ENCODE data around the gene EPS15.

EPS15 gene

DNA sequence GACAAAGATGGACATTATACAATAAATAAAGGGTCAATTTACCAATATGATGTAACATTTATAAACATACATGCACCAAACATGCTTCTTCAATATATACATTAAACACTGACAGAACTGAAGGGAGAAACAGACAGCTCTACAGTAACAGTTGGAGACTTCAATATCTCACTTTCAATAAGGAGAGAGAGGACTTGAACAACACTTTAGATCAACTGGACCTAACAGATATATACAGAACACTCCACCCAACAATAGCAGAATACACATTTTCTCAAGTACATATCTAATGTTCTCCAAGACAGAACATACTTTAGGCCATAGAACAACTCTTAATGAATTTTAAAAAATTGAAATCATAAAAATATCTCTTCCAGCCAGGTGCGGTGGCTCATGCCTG, 138.1 kb downstream of the EPS15 start:
- Histone ChIP-seq H3K4me1 (ENCODE audit: control insufficient read depth, insufficient read depth, low read length, unreplicated experiment) (no peaks in the 10 kb centered on the region), H3K27me3 (ENCODE audit: insufficient read depth, low read length) (no peaks in the 10 kb centered on the region), H3K4me3 (ENCODE audit: low read depth, low read length) (no peak overlapping the region), H3K79me2 (ENCODE audit: control insufficient read depth, insufficient read depth, low read length, unreplicated experiment) (no peaks in the 10 kb centered on the region), H3K36me3 (ENCODE audit: insufficient read depth, low read length) (peaks cover 22% of the 10 kb centered on the region), H2AFZ (ENCODE audit: low read length, unreplicated experiment) (no peak overlapping the region), H3K27ac (ENCODE audit: low read depth, low read length) (no peak overlapping the region)

DNA sequence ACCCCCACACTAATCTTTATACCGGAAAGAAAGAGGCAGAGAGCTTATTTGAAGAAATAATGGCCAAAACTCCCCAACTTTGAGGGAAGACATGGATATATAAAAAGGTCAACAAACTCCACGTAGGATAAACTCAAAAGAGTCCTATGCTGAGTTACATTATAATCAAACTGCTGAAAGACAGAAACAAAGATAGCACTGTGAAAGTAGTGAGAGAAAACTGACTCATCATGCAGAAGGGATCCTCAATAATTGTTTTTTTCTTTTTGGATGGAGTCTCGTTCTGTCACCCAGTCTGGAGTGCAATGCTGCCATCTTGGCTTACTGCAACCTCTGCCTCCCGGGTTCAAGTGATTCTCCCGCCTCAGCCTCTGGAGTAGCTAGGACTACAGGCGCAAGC, 140.2 kb downstream of the EPS15 start:
- Histone ChIP-seq H3K4me1 (ENCODE audit: control insufficient read depth, insufficient read depth, low read length, unreplicated experiment) (no peaks in the 10 kb centered on the region), H3K27ac (ENCODE audit: low read depth, low read length) (no peak overlapping the region), H3K79me2 (ENCODE audit: control insufficient read depth, insufficient read depth, low read length, unreplicated experiment) (no peaks in the 10 kb centered on the region), H2AFZ (ENCODE audit: low read length, unreplicated experiment) (no peak overlapping the region), H3K36me3 (ENCODE audit: insufficient read depth, low read length) (peaks cover 15% of the 10 kb centered on the region), H3K27me3 (ENCODE audit: insufficient read depth, low read length) (no peaks in the 10 kb centered on the region), H3K4me3 (ENCODE audit: low read depth, low read length) (no peak overlapping the region)

DNA sequence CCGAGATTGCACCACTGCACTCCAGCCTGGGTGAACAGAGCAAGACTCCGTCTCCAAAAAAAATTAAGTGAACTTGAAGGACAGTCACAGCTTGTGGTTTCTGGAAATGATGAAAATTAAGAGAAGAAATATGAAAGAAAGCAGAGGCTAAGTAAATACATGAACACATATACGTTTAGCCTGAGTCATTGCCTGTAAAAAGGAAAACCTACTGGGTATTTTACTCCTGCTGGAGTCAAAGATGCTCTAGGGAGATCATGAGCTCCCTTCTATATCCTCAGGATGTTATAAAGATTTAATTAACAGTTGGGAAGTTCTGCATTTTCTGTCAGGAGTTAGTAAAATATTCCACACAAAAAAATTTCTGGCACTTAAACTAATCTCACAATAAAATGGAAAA, 145.2 kb downstream of the EPS15 start:
- H3K79me2 ChIP-seq (ENCODE audit: control insufficient read depth, insufficient read depth, low read length, unreplicated experiment): no peaks in the 10 kb centered on the region
- H3K4me1 ChIP-seq (ENCODE audit: control insufficient read depth, insufficient read depth, low read length, unreplicated experiment): no peaks in the 10 kb centered on the region
- H3K36me3 ChIP-seq (ENCODE audit: insufficient read depth, low read length): peaks cover 5% of the 10 kb centered on the region; the same call in 1 of the 2 replicates
- H3K27me3 ChIP-seq (ENCODE audit: insufficient read depth, low read length): no peaks in the 10 kb centered on the region
- no peak overlapping the region for H2AFZ ChIP-seq (ENCODE audit: low read length, unreplicated experiment)
- no peak overlapping the region for H3K27ac ChIP-seq (ENCODE audit: low read depth, low read length)
- H3K4me3 ChIP-seq (ENCODE audit: low read depth, low read length): no peak overlapping the region

DNA sequence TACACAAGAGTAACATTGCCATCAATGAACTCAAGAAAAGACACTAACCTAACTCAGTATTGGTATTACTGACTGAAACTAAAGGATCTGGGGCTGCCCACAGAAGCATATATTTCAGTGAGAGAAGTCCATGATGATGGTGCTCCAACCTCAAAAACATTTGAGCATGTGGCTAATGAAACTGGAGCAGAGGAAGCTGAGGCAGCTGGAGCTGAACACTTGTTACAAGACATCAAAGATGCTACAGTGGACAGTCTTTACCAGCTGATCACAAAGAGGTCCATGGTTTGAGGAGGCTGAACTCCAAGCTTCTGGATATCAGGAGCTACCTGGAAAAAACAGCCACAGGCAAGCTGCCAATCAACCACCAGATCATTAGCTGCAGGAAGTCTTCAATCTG, 146.5 kb downstream of the EPS15 start:
- Histone ChIP-seq H3K79me2 (ENCODE audit: control insufficient read depth, insufficient read depth, low read length, unreplicated experiment) (no peaks in the 10 kb centered on the region), H3K27me3 (ENCODE audit: insufficient read depth, low read length) (no peaks in the 10 kb centered on the region), H2AFZ (ENCODE audit: low read length, unreplicated experiment) (no peak overlapping the region), H3K36me3 (ENCODE audit: insufficient read depth, low read length) (0 out of 2 replicates have a peak, but pooled peaks cover 5% of the 10 kb centered on the region), H3K4me1 (ENCODE audit: control insufficient read depth, insufficient read depth, low read length, unreplicated experiment) (no peaks in the 10 kb centered on the region), H3K4me3 (ENCODE audit: low read depth, low read length) (no peak overlapping the region), H3K27ac (ENCODE audit: low read depth, low read length) (no peak overlapping the region)

DNA sequence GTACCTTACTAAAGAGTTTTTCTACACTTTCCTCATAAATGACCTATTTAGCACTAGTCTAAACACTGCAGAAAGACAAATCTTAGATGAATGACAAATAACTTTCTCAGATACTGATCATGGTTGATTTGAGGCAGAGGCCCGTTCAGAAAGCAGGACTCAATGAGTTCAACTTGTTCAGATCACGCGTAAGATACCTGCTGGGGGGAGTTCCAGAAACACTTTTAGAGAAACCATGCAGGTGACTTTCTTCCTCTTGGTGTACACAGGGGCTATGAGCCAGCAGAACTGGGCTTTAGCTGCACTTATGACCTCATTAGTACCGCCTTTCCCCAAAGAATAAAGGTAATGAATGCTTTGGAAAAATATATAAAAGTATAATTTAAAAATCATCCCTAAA, 149.9 kb downstream of the EPS15 start:
- no peaks in the 10 kb centered on the region for H3K4me1 ChIP-seq (ENCODE audit: control insufficient read depth, insufficient read depth, low read length, unreplicated experiment)
- no peak overlapping the region for H3K4me3 ChIP-seq (ENCODE audit: low read depth, low read length)
- no peaks in the 10 kb centered on the region for H3K79me2 ChIP-seq (ENCODE audit: control insufficient read depth, insufficient read depth, low read length, unreplicated experiment)
- no peak overlapping the region for H3K27ac ChIP-seq (ENCODE audit: low read depth, low read length)
- H2AFZ ChIP-seq (ENCODE audit: low read length, unreplicated experiment): no peak overlapping the region
- no peaks in the 10 kb centered on the region for H3K27me3 ChIP-seq (ENCODE audit: insufficient read depth, low read length)
- H3K36me3 ChIP-seq (ENCODE audit: insufficient read depth, low read length): no peaks in the 10 kb centered on the region

DNA sequence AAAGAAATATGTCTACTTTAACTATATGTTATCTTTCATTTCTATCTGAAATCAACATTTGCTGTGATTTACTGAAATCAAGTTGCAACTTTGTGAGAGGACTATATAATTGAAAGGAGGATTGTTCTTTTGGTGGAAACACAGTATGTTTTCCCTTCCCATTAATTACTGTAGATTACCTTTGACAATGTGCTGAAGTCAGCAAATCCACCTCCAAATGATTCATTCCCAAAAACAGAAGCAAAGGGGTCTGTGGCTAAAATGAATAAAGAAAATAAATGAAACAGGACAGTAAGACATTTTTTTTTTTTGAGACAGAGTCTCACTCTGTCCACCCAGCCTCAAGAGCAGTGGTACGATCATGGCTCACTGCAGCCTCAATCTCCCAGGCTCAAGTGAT, 153.3 kb downstream of the EPS15 start:
- no peaks in the 10 kb centered on the region for H3K4me1 ChIP-seq (ENCODE audit: control insufficient read depth, insufficient read depth, low read length, unreplicated experiment)
- peaks cover 10% of the 10 kb centered on the region for H3K36me3 ChIP-seq (ENCODE audit: insufficient read depth, low read length)
- no peak overlapping the region for H2AFZ ChIP-seq (ENCODE audit: low read length, unreplicated experiment)
- no peak overlapping the region for H3K4me3 ChIP-seq (ENCODE audit: low read depth, low read length)
- no peaks in the 10 kb centered on the region for H3K79me2 ChIP-seq (ENCODE audit: control insufficient read depth, insufficient read depth, low read length, unreplicated experiment)
- H3K27me3 ChIP-seq (ENCODE audit: insufficient read depth, low read length): no peaks in the 10 kb centered on the region
- no peak overlapping the region for H3K27ac ChIP-seq (ENCODE audit: low read depth, low read length)

DNA sequence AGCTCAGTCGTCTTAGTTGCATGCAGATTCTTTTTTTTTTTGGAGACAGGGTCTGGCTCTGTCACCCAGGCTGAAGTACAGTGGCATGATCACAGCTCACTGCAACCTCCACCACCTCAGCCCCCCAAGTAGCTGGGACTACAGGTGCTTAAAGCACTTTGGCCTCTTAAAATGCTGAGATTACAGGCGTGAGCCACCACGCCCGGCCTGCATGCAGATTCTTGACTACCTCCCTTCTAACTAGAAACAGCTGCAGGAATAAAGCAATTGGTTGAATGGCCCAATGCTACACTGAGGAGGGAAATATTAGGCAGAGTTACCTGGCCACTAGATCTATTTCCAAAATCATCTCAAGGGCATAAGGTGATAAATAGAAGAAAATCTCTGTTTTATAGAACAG, 159.2 kb downstream of the EPS15 start:
- H2AFZ ChIP-seq (ENCODE audit: low read length, unreplicated experiment): no peak overlapping the region
- no peak overlapping the region for H3K4me3 ChIP-seq (ENCODE audit: low read depth, low read length)
- no peaks in the 10 kb centered on the region for H3K4me1 ChIP-seq (ENCODE audit: control insufficient read depth, insufficient read depth, low read length, unreplicated experiment)
- H3K27me3 ChIP-seq (ENCODE audit: insufficient read depth, low read length): no peaks in the 10 kb centered on the region
- H3K27ac ChIP-seq (ENCODE audit: low read depth, low read length): no peak overlapping the region
- no peaks in the 10 kb centered on the region for H3K79me2 ChIP-seq (ENCODE audit: control insufficient read depth, insufficient read depth, low read length, unreplicated experiment)
- H3K36me3 ChIP-seq (ENCODE audit: insufficient read depth, low read length): peaks cover 17% of the 10 kb centered on the region

DNA sequence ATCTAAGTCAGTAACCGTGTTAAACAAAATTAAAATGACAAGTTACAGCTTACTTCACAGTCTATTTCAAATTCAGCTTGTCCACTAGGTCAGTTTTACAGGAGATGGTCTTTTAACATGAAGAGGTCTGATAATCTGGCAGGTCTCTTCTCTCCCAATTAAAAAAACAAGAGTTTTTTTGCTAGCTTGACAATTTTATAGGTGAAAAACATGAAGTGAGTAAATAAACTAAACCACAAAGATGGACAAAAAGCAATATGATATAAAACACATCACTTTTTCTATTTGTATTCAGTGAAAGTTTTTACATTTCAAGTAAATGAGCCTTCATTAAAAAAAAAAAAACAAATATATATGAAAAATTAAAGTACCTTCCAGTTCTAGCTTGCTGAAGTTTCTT, 163.7 kb downstream of the EPS15 start:
- Histone ChIP-seq H3K79me2 (ENCODE audit: control insufficient read depth, insufficient read depth, low read length, unreplicated experiment) (no peaks in the 10 kb centered on the region), H3K4me1 (ENCODE audit: control insufficient read depth, insufficient read depth, low read length, unreplicated experiment) (no peaks in the 10 kb centered on the region), H3K27me3 (ENCODE audit: insufficient read depth, low read length) (no peaks in the 10 kb centered on the region), H3K36me3 (ENCODE audit: insufficient read depth, low read length) (peaks cover 6% of the 10 kb centered on the region; the same call in 1 of the 2 replicates), H3K27ac (ENCODE audit: low read depth, low read length) (no peak overlapping the region), H2AFZ (ENCODE audit: low read length, unreplicated experiment) (no peak overlapping the region), H3K4me3 (ENCODE audit: low read depth, low read length) (no peak overlapping the region)

DNA sequence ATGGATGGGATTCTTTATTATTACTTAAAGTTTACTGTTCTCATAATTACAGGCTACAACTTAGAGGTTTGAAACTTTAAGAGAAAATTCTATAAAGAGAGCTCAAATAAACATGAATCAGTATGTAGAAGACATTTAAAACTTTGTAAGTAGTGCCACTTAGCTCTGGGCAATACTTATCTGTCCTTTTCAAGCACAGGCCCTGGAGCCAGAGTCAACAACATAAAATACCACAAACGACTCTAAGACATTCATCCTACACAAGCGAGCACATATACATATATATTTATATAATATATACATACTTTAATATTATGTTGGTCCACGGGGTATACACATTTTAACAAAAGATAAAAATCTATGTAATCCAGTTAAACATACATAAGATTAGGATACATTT, 164.7 kb downstream of the EPS15 start:
- peaks cover 6% of the 10 kb centered on the region; the same call in 1 of the 2 replicates for H3K36me3 ChIP-seq (ENCODE audit: insufficient read depth, low read length)
- H3K27ac ChIP-seq (ENCODE audit: low read depth, low read length): no peak overlapping the region
- no peak overlapping the region for H3K4me3 ChIP-seq (ENCODE audit: low read depth, low read length)
- no peaks in the 10 kb centered on the region for H3K27me3 ChIP-seq (ENCODE audit: insufficient read depth, low read length)
- no peak overlapping the region for H2AFZ ChIP-seq (ENCODE audit: low read length, unreplicated experiment)
- no peaks in the 10 kb centered on the region for H3K4me1 ChIP-seq (ENCODE audit: control insufficient read depth, insufficient read depth, low read length, unreplicated experiment)
- no peaks in the 10 kb centered on the region for H3K79me2 ChIP-seq (ENCODE audit: control insufficient read depth, insufficient read depth, low read length, unreplicated experiment)

DNA sequence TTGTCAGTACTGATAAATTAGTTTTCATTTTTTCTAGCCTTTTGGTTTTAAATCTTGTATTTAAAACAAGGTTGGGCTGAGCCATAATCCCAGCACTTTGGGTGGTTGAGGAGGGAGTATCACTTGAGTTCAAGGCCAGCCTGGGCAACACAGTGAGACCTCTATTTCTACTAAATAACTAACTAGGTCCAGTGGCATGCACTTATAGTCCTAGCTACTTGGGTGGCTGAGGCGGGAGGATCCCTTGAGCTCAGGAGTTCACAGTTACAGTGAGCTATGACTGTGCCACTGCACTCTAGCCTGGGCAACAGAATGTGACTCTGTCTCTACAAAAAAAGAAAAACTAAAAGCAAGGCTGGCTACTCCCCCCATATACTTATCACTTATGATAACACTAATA, 167.2 kb downstream of the EPS15 start:
- peaks cover 6% of the 10 kb centered on the region; the same call in 1 of the 2 replicates for H3K36me3 ChIP-seq (ENCODE audit: insufficient read depth, low read length)
- no peaks in the 10 kb centered on the region for H3K27me3 ChIP-seq (ENCODE audit: insufficient read depth, low read length)
- H3K4me1 ChIP-seq (ENCODE audit: control insufficient read depth, insufficient read depth, low read length, unreplicated experiment): no peaks in the 10 kb centered on the region
- H3K27ac ChIP-seq (ENCODE audit: low read depth, low read length): no peak overlapping the region
- H3K4me3 ChIP-seq (ENCODE audit: low read depth, low read length): no peak overlapping the region
- H3K79me2 ChIP-seq (ENCODE audit: control insufficient read depth, insufficient read depth, low read length, unreplicated experiment): no peaks in the 10 kb centered on the region
- no peak overlapping the region for H2AFZ ChIP-seq (ENCODE audit: low read length, unreplicated experiment)

DNA sequence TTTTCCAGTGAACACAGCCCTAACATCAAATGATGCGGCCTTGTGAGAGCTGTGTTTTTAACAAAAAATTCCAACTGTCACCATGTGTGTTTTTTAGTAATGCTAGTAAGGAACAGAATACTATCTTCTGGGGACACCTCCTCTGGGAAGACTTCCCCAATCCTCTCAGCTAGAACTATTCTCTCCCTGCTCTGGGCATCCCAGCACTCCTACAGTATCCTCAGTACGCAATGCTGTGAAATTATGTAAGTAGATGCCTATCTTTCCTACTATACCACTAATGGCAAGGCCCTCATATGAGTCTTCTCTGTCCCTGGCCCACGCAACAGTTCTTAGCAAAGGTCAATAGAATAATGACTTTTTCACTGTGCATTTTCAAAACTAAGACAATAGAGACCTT, 169.2 kb downstream of the EPS15 start:
- H3K4me3 ChIP-seq (ENCODE audit: low read depth, low read length): no peak overlapping the region
- H3K36me3 ChIP-seq (ENCODE audit: insufficient read depth, low read length): peaks cover 1% of the 10 kb centered on the region; the same call in 1 of the 2 replicates
- no peaks in the 10 kb centered on the region for H3K4me1 ChIP-seq (ENCODE audit: control insufficient read depth, insufficient read depth, low read length, unreplicated experiment)
- H3K27ac ChIP-seq (ENCODE audit: low read depth, low read length): no peak overlapping the region
- no peak overlapping the region for H2AFZ ChIP-seq (ENCODE audit: low read length, unreplicated experiment)
- H3K27me3 ChIP-seq (ENCODE audit: insufficient read depth, low read length): peaks cover 14% of the 10 kb centered on the region
- no peaks in the 10 kb centered on the region for H3K79me2 ChIP-seq (ENCODE audit: control insufficient read depth, insufficient read depth, low read length, unreplicated experiment)
